Measurements from ENCODE around the gene CDC42BPA. TPM values are rescaled to one million over a fixed set of nuclear protein-coding genes. Genes with fewer than 3 reads are reported as not detected.

CDC42BPA gene
- polyA plus RNA-seq, 2 of the 4 experiments (the other 2 are of a cell fraction): 11.4 to 28.4 TPM

- TF ChIP-seq CTCF (IDR thresholded peaks at IDR 0.05): no peak
- TF ChIP-seq MAFK (IDR thresholded peaks at IDR 0.05; ENCODE audit: partially characterized antibody): no peak
- no peak for TF ChIP-seq EHF (CRISPR knock-in tag; IDR thresholded peaks at IDR 0.05)
- no peak for TF ChIP-seq KDM5A (IDR thresholded peaks at IDR 0.05)
These were observed 92.5 kb downstream of the CDC42BPA start (continued) for GRCh38 chr1:227225715-227226346.

GRCh38 chr1:227223171-227223806, 95.0 kb downstream of the CDC42BPA start:
- CTCF ChIA-PET: no interaction called here
- Histone ChIP-seq H3K4me2 (no peak overlapping the region), H3K27ac (no peak overlapping the region), H3K4me1 (peaks cover 17% of the 10 kb centered on the region), H3K4me3 (no peak overlapping the region), H3K9me3 (no peaks in the 10 kb centered on the region)
- 100% methylated on average over 1 of the region's 1 CpG for WGBS (ENCODE audit: missing lambda C conversion rate)
- DNase-seq (ENCODE audit: low read depth in 1 of 2, low spot score in 1 of 2) (no peak), ATAC-seq (no peak), FAIRE-seq (no peak)
- TF ChIP-seq RARB (CRISPR knock-in tag; IDR thresholded peaks at IDR 0.05) (no peak), RAD21 (conservative IDR thresholded peaks at IDR 0.05 in 1 of 2, IDR thresholded peaks at IDR 0.05 in 1 of 2) (no peak), HOXA7 (CRISPR knock-in tag; IDR thresholded peaks at IDR 0.05) (no peak), NR3C1 (IDR thresholded peaks at IDR 0.05) (no peak), SMC3 (IDR thresholded peaks at IDR 0.05) (no peak), ZC3H11A (IDR thresholded peaks at IDR 0.05) (no peak), BCL3 (IDR thresholded peaks at IDR 0.05) (no peak), KDM5A (IDR thresholded peaks at IDR 0.05) (no peak), CTCF (IDR thresholded peaks at IDR 0.05) (no peak)
- POLR2A ChIA-PET: interaction anchor here (0.6 kb wide), 1 partner anchor 285 kb away, joined by 3 read pairs; no protein-coding TSS in a partner anchor

GRCh38 chr1:227219715-227220292, 98.5 kb downstream of the CDC42BPA start:
- TF ChIP-seq EHMT2 (IDR thresholded peaks at IDR 0.05; ENCODE audit: low read depth): no peak
- TF ChIP-seq RNF2 (IDR thresholded peaks at IDR 0.05; ENCODE audit: borderline replicate concordance, low read depth): no peak
- ATAC-seq (no peak), FAIRE-seq (no peak), DNase-seq (ENCODE audit: low read depth in 1 of 2, low spot score in 1 of 2) (no peak)
- WGBS (ENCODE audit: missing lambda C conversion rate): 94% methylated on average over 1 of the region's 1 CpG
- Histone ChIP-seq H3K4me2 (no peak overlapping the region), H3K4me1 (peaks cover under 1% of the 10 kb centered on the region; the same call in 1 of the 3 replicates), H3K4me3 (no peak overlapping the region), H3K27ac (no peak overlapping the region), H3K9me3 (no peaks in the 10 kb centered on the region)
- ChIA-PET CTCF (no interaction called here), POLR2A (no interaction called here)
